Measurements from ENCODE around the gene VRK1.

DNA sequence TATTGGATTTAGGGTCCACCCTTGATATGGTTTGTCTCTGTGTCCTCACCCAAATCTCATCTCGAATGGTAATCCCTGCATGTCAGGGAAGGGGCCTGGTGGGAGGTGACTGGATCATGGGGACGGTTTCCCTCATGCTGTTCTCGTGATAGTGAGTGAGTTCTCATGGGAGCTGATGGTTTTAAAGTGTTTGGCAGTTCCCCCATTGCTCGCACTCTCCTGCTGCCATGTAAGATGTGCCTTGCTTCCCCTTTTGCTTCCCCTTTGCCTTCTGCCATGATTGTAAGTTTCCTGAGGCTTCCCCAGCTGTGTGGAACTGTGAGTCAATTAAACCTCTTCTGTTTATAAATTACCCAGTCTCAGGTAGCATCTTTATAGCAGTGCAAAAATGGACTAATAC lies 118.3 kb downstream of the VRK1 start:
- TF ChIP-seq, protein P1, sequence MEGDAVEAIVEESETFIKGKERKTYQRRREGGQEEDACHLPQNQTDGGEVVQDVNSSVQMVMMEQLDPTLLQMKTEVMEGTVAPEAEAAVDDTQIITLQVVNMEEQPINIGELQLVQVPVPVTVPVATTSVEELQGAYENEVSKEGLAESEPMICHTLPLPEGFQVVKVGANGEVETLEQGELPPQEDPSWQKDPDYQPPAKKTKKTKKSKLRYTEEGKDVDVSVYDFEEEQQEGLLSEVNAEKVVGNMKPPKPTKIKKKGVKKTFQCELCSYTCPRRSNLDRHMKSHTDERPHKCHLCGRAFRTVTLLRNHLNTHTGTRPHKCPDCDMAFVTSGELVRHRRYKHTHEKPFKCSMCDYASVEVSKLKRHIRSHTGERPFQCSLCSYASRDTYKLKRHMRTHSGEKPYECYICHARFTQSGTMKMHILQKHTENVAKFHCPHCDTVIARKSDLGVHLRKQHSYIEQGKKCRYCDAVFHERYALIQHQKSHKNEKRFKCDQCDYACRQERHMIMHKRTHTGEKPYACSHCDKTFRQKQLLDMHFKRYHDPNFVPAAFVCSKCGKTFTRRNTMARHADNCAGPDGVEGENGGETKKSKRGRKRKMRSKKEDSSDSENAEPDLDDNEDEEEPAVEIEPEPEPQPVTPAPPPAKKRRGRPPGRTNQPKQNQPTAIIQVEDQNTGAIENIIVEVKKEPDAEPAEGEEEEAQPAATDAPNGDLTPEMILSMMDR (IDR thresholded peaks at IDR 0.05) = no peak
- TF ChIP-seq POLR2AphosphoS5 (IDR thresholded peaks at IDR 0.05) = no peak

All from upper lobe of left lung (tissue), 4 donors.